ENCODE data around the gene POLN. TPM values are rescaled to one million over a fixed set of nuclear protein-coding genes. Genes with fewer than 3 reads are reported as not detected.
A peak's percentile ranks its signal among the peaks of the same experiment; 100 is the strongest.

Gene POLN
- total RNA-seq, 4 donors from 2014 or later: 0.70 to 6.6 (median 3.2) TPM

DNA sequence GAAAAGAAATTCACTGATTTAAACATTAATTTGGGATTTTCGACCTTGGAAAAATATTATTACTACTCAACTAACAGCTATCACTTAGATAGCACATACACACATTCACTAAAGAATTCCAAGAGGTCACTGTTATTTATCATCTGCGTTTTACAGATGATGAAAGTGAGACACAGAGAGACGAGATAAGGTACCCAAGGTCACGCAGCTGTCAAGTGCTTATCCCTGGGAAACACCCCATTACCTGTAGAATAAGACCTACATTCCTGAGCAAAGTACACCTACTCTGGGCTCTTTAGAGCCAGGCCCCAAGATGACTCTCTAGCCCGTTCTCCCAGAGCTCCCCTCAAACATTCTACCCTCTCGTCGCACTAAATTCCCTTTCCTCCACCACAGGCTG is 48.6 kb downstream of the POLN start:
- Histone ChIP-seq H3K27me3 (no peaks in the 10 kb centered on the region), H3K27ac (no peak overlapping the region), H3K9me3 (no peaks in the 10 kb centered on the region), H3K4me3 (no peak overlapping the region), H3K4me1 (no peaks in the 10 kb centered on the region), H3K36me3 (no peaks in the 10 kb centered on the region)
- DNase-seq: no peak
- TF ChIP-seq POLR2A (IDR thresholded peaks at IDR 0.05): no peak
- TF ChIP-seq, protein P1, sequence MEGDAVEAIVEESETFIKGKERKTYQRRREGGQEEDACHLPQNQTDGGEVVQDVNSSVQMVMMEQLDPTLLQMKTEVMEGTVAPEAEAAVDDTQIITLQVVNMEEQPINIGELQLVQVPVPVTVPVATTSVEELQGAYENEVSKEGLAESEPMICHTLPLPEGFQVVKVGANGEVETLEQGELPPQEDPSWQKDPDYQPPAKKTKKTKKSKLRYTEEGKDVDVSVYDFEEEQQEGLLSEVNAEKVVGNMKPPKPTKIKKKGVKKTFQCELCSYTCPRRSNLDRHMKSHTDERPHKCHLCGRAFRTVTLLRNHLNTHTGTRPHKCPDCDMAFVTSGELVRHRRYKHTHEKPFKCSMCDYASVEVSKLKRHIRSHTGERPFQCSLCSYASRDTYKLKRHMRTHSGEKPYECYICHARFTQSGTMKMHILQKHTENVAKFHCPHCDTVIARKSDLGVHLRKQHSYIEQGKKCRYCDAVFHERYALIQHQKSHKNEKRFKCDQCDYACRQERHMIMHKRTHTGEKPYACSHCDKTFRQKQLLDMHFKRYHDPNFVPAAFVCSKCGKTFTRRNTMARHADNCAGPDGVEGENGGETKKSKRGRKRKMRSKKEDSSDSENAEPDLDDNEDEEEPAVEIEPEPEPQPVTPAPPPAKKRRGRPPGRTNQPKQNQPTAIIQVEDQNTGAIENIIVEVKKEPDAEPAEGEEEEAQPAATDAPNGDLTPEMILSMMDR (IDR thresholded peaks at IDR 0.05): no peak

DNA sequence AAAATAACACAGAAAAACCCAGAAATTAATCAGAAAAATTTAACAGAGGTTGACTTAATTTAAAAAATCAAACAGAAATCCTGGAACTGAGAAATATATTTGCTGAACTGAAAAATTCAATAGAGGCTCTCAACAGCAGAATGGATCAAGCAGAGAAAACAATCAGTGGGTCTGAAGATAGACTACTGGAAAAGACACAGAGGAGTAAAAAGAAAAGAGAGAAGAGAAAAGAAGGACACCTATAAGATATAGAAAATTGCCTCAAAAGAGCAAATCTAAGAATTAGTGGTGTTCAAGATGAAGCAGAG is 55.1 kb downstream of the POLN start:
- H3K4me3 ChIP-seq: no peak overlapping the region
- H3K27me3 ChIP-seq: no peaks in the 10 kb centered on the region

DNA sequence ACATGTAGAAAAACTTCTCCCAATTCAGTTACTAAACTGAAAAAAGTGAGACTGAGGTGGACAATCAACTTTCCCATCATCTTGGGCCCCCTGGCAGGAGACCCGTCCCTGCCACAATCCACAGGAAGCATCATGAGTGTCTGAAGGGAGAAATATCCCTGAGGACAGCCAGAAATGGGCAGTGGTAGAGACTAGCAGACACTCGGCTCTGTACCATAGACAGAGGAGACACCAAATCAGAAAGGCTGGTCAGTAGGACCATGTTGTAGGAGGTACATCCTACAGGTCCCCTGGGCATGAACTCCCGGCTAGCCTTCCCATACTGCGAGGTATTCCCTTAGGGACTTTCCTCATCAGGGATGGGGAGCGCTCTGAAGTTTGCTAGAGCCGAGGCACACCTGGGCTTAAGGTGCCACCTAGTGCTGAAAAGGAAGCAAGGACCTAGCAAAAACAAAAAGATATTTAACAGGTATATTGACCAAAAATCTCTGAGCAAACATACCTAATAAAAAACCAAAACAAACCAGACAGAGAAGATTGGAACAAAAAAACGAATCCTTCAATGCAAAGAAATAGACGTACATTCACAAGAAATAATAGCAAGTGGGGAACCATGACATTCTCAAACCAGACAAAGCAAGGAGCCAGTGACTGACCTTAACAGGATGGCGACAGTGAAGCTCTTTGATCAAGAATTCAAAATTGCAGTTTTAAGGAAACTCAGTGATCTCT is 55.6 kb downstream of the POLN start:
- Histone ChIP-seq H3K9me3 (no peaks in the 10 kb centered on the region), H3K27me3 (no peaks in the 10 kb centered on the region), H3K36me3 (no peaks in the 10 kb centered on the region), H3K4me3 (no peak overlapping the region), H3K4me1 (no peaks in the 10 kb centered on the region), H3K27ac (no peak overlapping the region)
- DNase-seq: peak in 1 of 3 donors; percentile 54
- TF ChIP-seq, protein P1 (IDR thresholded peaks at IDR 0.05): peak in 4 of 6 experiments; percentile 19 to 61 (median 58)
- no peak for TF ChIP-seq POLR2A (IDR thresholded peaks at IDR 0.05)

More for the DNA sequence above, 55.1 kb downstream of the POLN start:
- no peaks in the 10 kb centered on the region for H3K9me3 ChIP-seq
- no peaks in the 10 kb centered on the region for H3K4me1 ChIP-seq
- H3K27ac ChIP-seq: no peak overlapping the region
- TF ChIP-seq, protein P1 (IDR thresholded peaks at IDR 0.05): no peak
- TF ChIP-seq POLR2A (IDR thresholded peaks at IDR 0.05): no peak
- no peak for DNase-seq
- no peaks in the 10 kb centered on the region for H3K36me3 ChIP-seq

DNA sequence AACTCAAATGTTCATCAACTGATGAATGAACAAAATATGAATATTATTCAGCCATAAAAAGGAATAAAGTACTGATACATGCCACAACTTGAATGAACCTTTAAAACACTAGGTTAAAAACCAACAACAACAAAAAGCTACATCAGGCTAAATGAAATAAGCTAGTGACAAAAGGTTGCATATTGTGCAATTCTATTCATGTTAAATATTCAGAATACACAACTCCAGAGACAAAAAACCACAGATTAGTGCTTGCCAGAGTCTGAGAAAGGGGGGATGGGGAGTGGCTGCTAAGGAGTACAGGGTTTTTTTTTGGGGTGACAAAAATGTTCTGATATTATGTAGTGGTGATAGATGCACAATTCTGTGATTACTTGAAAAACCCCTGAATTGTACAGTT is 58.5 kb downstream of the POLN start:
- no peak overlapping the region for H3K27ac ChIP-seq
- no peaks in the 10 kb centered on the region for H3K9me3 ChIP-seq
- H3K36me3 ChIP-seq: no peaks in the 10 kb centered on the region
- no peak overlapping the region for H3K4me3 ChIP-seq
- no peaks in the 10 kb centered on the region for H3K4me1 ChIP-seq
- TF ChIP-seq, protein P1 (IDR thresholded peaks at IDR 0.05): no peak
- TF ChIP-seq POLR2A (IDR thresholded peaks at IDR 0.05): no peak
- H3K27me3 ChIP-seq: no peaks in the 10 kb centered on the region
- DNase-seq: no peak

DNA sequence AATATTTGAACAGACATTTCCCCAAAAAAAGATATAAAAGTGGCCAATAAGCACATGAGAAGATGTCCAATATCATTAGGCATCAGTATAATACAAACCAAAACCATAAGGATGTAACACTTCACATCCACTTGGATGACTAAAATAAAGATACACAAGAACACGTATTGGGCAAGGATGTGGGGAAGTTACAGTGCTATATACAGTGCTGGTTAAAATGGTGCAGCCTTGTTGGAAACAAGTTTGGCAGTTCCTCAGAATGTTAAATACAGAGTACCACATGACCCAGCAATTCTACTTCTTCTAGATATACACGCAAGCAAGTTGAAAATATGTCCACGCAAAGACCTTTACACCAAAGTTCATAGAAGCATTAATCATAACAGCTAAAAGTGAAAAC is 58.9 kb downstream of the POLN start:
- Histone ChIP-seq H3K9me3 (no peaks in the 10 kb centered on the region), H3K4me1 (no peaks in the 10 kb centered on the region), H3K27me3 (no peaks in the 10 kb centered on the region), H3K36me3 (no peaks in the 10 kb centered on the region), H3K4me3 (no peak overlapping the region), H3K27ac (no peak overlapping the region)
- TF ChIP-seq, protein P1 (IDR thresholded peaks at IDR 0.05): no peak
- no peak for TF ChIP-seq POLR2A (IDR thresholded peaks at IDR 0.05)
- DNase-seq: no peak

DNA sequence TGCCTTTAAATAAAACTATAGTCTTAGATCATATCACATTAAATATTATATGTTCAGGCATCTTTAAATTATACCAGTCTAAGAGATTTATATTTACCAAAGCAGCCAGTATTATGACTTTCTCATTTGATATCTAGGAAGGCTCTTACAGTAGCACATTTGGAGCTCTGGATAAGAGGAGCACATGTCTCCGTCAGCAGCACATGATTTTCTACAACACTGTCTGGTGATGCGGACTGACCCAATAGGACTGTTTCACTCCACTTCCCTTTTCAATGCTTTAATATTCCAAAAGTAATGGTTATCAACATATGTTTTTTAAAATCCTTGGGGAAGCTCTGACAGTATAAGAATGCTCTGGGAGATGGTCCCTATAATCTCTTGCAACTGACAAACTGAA is 61.5 kb downstream of the POLN start:
- TF ChIP-seq, protein P1 (IDR thresholded peaks at IDR 0.05): no peak
- TF ChIP-seq POLR2A (IDR thresholded peaks at IDR 0.05): no peak
- no peaks in the 10 kb centered on the region for H3K36me3 ChIP-seq
- no peaks in the 10 kb centered on the region for H3K4me1 ChIP-seq
- no peak overlapping the region for H3K4me3 ChIP-seq
- H3K9me3 ChIP-seq: no peaks in the 10 kb centered on the region
- no peaks in the 10 kb centered on the region for H3K27me3 ChIP-seq
- no peak for DNase-seq
- H3K27ac ChIP-seq: no peak overlapping the region
